Non-pigmented ciliary epithelial cell (primary cell): ENCODE data around the gene VRK1.
"Not testable (repeated sequence)": the region's sequence is repeated elsewhere in the genome, so short reads cannot be mapped to it uniquely, and the experiment has no call there.

Experiments used
- DNase-seq: peaks from one replicate; pipeline ENCODE4 v3.0.0-alpha.2; 2010; ENCODE audit warnings: low read depth

The VRK1 gene

GRCh38 chr14:96796851-96797581 is at the start of gene VRK1:
VRK1 (plus strand) TSS chr14:96797382; CDS start chr14:96833472, 36,090 bp downstream.
- peak; percentile 78 for DNase-seq

GRCh38 chr14:96747608-96748007 is 49.6 kb upstream of the VRK1 start:
- no peak for DNase-seq

GRCh38 chr14:96748362-96748761 is 48.8 kb upstream of the VRK1 start:
- no peak for DNase-seq

- DNase-seq = no peak
Measured at GRCh38 chr14:96751505-96751904, 45.7 kb upstream of the VRK1 start.

- no peak for DNase-seq
Measured at GRCh38 chr14:96752125-96752524, 45.1 kb upstream of the VRK1 start.

GRCh38 chr14:96752594-96752993 is 44.6 kb upstream of the VRK1 start:
- DNase-seq = no peak

- no peak for DNase-seq
Measured at GRCh38 chr14:96754162-96754844, 42.9 kb upstream of the VRK1 start.

GRCh38 chr14:96754845-96755184 is 42.4 kb upstream of the VRK1 start:
- no peak for DNase-seq

GRCh38 chr14:96756745-96757144 is 40.4 kb upstream of the VRK1 start:
- no peak for DNase-seq

- DNase-seq = no peak
Measured at GRCh38 chr14:96757456-96757855, 39.7 kb upstream of the VRK1 start.

- no peak for DNase-seq
Measured at GRCh38 chr14:96761066-96761465, 36.1 kb upstream of the VRK1 start.

- peak; percentile 8 for DNase-seq
Measured at GRCh38 chr14:96762650-96763049, 34.5 kb upstream of the VRK1 start.

- DNase-seq = no peak
Measured at GRCh38 chr14:96764012-96764411, 33.2 kb upstream of the VRK1 start.

- not testable (repeated sequence) for DNase-seq
Measured at GRCh38 chr14:96765205-96765604, 32.0 kb upstream of the VRK1 start.

- no peak for DNase-seq
Measured at GRCh38 chr14:96772929-96773328, 24.3 kb upstream of the VRK1 start.

- no peak for DNase-seq
Measured at GRCh38 chr14:96776791-96777190, 20.4 kb upstream of the VRK1 start.

- no peak for DNase-seq
Measured at GRCh38 chr14:96780500-96780899, 16.7 kb upstream of the VRK1 start.

GRCh38 chr14:96781371-96781770 is 15.8 kb upstream of the VRK1 start:
- no peak for DNase-seq

GRCh38 chr14:96782436-96782835 is 14.7 kb upstream of the VRK1 start:
- no peak for DNase-seq

- no peak for DNase-seq
Measured at GRCh38 chr14:96783043-96783914, 13.9 kb upstream of the VRK1 start.

- DNase-seq = no peak
Measured at GRCh38 chr14:96783915-96784224, 13.3 kb upstream of the VRK1 start.

GRCh38 chr14:96790186-96790585 is 7.0 kb upstream of the VRK1 start:
- no peak for DNase-seq

GRCh38 chr14:96790706-96791105 is 6.5 kb upstream of the VRK1 start:
- no peak for DNase-seq
